Stimulated activated CD4-positive, alpha-beta T cell treated with anti-CD3 and anti-CD28 coated beads, Interleukin-15, amount 100 ng/mL, for 48 hours (primary cell): ENCODE results near the gene GNE.
"Not testable (repeated sequence)": the region's sequence is repeated elsewhere in the genome, so short reads cannot be mapped to it uniquely, and the experiment has no call there.

Experiments
- DNase-seq, 2 donors: peaks; one replicate each; pipeline ENCODE4 v3.0.0-alpha.2; 2020; ENCODE audit warnings: low read depth in 2 of 2

Gene GNE

GRCh38 chr9:36258208-36258995 lies at the start of gene GNE:
Gene GNE, minus strand, starts transcription at chr9:36258448. Its CDS starts 9,093 bp downstream, at chr9:36249355.
- DNase-seq: peak; percentile 96 to 99

- no peak for DNase-seq
Measured at GRCh38 chr9:36306471-36307306, 48.4 kb upstream of the GNE start.

GRCh38 chr9:36304366-36304765 lies 46.1 kb upstream of the GNE start:
- DNase-seq: not testable (repeated sequence)

GRCh38 chr9:36301227-36301626 lies 43.0 kb upstream of the GNE start:
- no peak for DNase-seq

GRCh38 chr9:36298566-36298965 lies 40.3 kb upstream of the GNE start:
- DNase-seq: no peak

GRCh38 chr9:36297798-36298197 lies 39.5 kb upstream of the GNE start:
- DNase-seq: no peak

- not testable (repeated sequence) for DNase-seq
Measured at GRCh38 chr9:36294996-36295395, 36.7 kb upstream of the GNE start.

- DNase-seq: no peak
Measured at GRCh38 chr9:36293918-36294317, 35.7 kb upstream of the GNE start.

GRCh38 chr9:36293171-36293570 lies 34.9 kb upstream of the GNE start:
- no peak for DNase-seq

- no peak for DNase-seq
Measured at GRCh38 chr9:36292641-36293040, 34.4 kb upstream of the GNE start.

- no peak for DNase-seq
Measured at GRCh38 chr9:36290996-36291395, 32.7 kb upstream of the GNE start.

- DNase-seq: no peak
Measured at GRCh38 chr9:36289836-36290435, 31.7 kb upstream of the GNE start.

GRCh38 chr9:36288070-36288469 lies 29.8 kb upstream of the GNE start:
- DNase-seq: no peak

GRCh38 chr9:36286388-36286787 lies 28.1 kb upstream of the GNE start:
- no peak for DNase-seq

- DNase-seq: no peak
Measured at GRCh38 chr9:36284226-36284625, 26.0 kb upstream of the GNE start.

GRCh38 chr9:36282275-36282674 lies 24.0 kb upstream of the GNE start:
- DNase-seq: no peak

GRCh38 chr9:36280989-36281388 lies 22.7 kb upstream of the GNE start:
- DNase-seq: no peak

- DNase-seq: no peak
Measured at GRCh38 chr9:36278243-36278642, 20.0 kb upstream of the GNE start.

GRCh38 chr9:36276781-36277181 lies 18.5 kb upstream of the GNE start:
- DNase-seq: no peak

- DNase-seq: no peak
Measured at GRCh38 chr9:36276254-36276653, 18.0 kb upstream of the GNE start.

GRCh38 chr9:36275060-36275459 lies 16.8 kb upstream of the GNE start:
- DNase-seq: no peak

- not testable (repeated sequence) for DNase-seq
Measured at GRCh38 chr9:36273354-36273753, 15.1 kb upstream of the GNE start.

GRCh38 chr9:36268007-36268427 lies 9.8 kb upstream of the GNE start:
- DNase-seq: no peak
